Measurements from ENCODE around the gene PCDH9.
"Not testable (repeated sequence)": the region's sequence is repeated elsewhere in the genome, so short reads cannot be mapped to it uniquely, and the experiment has no call there.

PCDH9 gene

GRCh38 chr13:66273011-66273410, 957.1 kb downstream of the PCDH9 start:
- DNase-seq (ENCODE audit: low read depth in 2 of 2): no peak

- DNase-seq (ENCODE audit: low read depth in 2 of 2): no peak
Observed at GRCh38 chr13:66266761-66267160, 963.4 kb downstream of the PCDH9 start.

GRCh38 chr13:66266348-66266747, 963.8 kb downstream of the PCDH9 start:
- DNase-seq (ENCODE audit: low read depth in 2 of 2): no peak

- no peak for DNase-seq (ENCODE audit: low read depth in 2 of 2)
Observed at GRCh38 chr13:66265371-66265770, 964.8 kb downstream of the PCDH9 start.

- no peak for DNase-seq (ENCODE audit: low read depth in 2 of 2)
Observed at GRCh38 chr13:66264971-66265370, 965.2 kb downstream of the PCDH9 start.

- no peak for DNase-seq (ENCODE audit: low read depth in 2 of 2)
Observed at GRCh38 chr13:66262330-66262729, 967.8 kb downstream of the PCDH9 start.

GRCh38 chr13:66259426-66259825, 970.7 kb downstream of the PCDH9 start:
- not testable (repeated sequence) for DNase-seq (ENCODE audit: low read depth in 2 of 2)
